Neural cell (in vitro differentiated cells): ENCODE measurements around the gene AGAP3.

Source experiments
- EP300 ChIP-seq: fragments of 450-650 bp; conservative IDR thresholded peaks from 2 replicates; pipeline ENCODE4 v1.6.1; 2014; ENCODE audit warnings: antibody characterized with exemption, mild to moderate bottlenecking, moderate library complexity; ENCODE audit not compliant: poor library complexity, severe bottlenecking
- MXI1 ChIP-seq: fragments of 450-650 bp; conservative IDR thresholded peaks from 2 replicates; pipeline ENCODE4 v1.6.1; 2014; ENCODE audit warnings: antibody characterized with exemption, mild to moderate bottlenecking; ENCODE audit not compliant: poor library complexity, severe bottlenecking
- POLR2AphosphoS5 ChIP-seq: IDR thresholded peaks from 2 replicates; pipeline ENCODE4 v1.6.1; 2012
- RAD21 ChIP-seq: fragments of 450-650 bp; conservative IDR thresholded peaks from 2 replicates; pipeline ENCODE4 v1.6.1; 2014; ENCODE audit warnings: antibody characterized with exemption, mild to moderate bottlenecking, moderate library complexity
- SMC3 ChIP-seq: fragments of 450-650 bp; conservative IDR thresholded peaks from 2 replicates; pipeline ENCODE4 v1.6.1; 2014; ENCODE audit warnings: antibody characterized with exemption, mild to moderate bottlenecking, moderate library complexity; ENCODE audit not compliant: poor library complexity
- TAF1 ChIP-seq: IDR thresholded peaks from 2 replicates; pipeline ENCODE4 v1.6.1; 2012; ENCODE audit warnings: low read depth
- TF ChIP-seq, protein P1 (sequence below): fragments of 450-650 bp; IDR thresholded peaks from 2 replicates; pipeline ENCODE4 v1.5.1; 2014; ENCODE audit warnings: antibody characterized with exemption, mild to moderate bottlenecking, moderate library complexity; ENCODE audit not compliant: poor library complexity, severe bottlenecking
- TF ChIP-seq, protein P2 (sequence below): IDR thresholded peaks from 2 replicates; pipeline ENCODE4 v1.6.1; 2012; ENCODE audit warnings: borderline replicate concordance

DNA sequence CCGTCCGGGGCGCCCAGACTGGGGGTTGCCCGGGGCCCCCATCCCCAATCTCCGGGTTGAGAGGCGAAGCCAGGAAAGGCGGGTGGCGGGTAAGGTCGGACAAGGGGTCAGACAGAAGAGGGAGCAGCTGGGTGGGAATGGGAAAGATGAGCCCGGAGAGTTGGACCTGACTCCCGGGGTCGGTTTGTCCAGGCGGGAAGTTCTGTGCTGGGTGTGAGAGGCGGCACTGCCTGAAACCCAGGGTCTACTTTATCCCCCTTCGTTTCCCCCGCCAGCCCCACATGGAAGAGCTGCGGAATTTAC, 26.2 kb upstream of the AGAP3 start:
- no peak for TF ChIP-seq POLR2AphosphoS5
- TF ChIP-seq, protein P1, sequence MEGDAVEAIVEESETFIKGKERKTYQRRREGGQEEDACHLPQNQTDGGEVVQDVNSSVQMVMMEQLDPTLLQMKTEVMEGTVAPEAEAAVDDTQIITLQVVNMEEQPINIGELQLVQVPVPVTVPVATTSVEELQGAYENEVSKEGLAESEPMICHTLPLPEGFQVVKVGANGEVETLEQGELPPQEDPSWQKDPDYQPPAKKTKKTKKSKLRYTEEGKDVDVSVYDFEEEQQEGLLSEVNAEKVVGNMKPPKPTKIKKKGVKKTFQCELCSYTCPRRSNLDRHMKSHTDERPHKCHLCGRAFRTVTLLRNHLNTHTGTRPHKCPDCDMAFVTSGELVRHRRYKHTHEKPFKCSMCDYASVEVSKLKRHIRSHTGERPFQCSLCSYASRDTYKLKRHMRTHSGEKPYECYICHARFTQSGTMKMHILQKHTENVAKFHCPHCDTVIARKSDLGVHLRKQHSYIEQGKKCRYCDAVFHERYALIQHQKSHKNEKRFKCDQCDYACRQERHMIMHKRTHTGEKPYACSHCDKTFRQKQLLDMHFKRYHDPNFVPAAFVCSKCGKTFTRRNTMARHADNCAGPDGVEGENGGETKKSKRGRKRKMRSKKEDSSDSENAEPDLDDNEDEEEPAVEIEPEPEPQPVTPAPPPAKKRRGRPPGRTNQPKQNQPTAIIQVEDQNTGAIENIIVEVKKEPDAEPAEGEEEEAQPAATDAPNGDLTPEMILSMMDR = no peak
- TF ChIP-seq EP300 = no peak
- TF ChIP-seq, protein P2, sequence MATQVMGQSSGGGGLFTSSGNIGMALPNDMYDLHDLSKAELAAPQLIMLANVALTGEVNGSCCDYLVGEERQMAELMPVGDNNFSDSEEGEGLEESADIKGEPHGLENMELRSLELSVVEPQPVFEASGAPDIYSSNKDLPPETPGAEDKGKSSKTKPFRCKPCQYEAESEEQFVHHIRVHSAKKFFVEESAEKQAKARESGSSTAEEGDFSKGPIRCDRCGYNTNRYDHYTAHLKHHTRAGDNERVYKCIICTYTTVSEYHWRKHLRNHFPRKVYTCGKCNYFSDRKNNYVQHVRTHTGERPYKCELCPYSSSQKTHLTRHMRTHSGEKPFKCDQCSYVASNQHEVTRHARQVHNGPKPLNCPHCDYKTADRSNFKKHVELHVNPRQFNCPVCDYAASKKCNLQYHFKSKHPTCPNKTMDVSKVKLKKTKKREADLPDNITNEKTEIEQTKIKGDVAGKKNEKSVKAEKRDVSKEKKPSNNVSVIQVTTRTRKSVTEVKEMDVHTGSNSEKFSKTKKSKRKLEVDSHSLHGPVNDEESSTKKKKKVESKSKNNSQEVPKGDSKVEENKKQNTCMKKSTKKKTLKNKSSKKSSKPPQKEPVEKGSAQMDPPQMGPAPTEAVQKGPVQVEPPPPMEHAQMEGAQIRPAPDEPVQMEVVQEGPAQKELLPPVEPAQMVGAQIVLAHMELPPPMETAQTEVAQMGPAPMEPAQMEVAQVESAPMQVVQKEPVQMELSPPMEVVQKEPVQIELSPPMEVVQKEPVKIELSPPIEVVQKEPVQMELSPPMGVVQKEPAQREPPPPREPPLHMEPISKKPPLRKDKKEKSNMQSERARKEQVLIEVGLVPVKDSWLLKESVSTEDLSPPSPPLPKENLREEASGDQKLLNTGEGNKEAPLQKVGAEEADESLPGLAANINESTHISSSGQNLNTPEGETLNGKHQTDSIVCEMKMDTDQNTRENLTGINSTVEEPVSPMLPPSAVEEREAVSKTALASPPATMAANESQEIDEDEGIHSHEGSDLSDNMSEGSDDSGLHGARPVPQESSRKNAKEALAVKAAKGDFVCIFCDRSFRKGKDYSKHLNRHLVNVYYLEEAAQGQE = no peak
- no peak for TF ChIP-seq SMC3
- no peak for TF ChIP-seq RAD21
- TF ChIP-seq MXI1 = no peak
- no peak for TF ChIP-seq TAF1
